ENCODE results near the gene PRDM2.

Gene PRDM2

GRCh38 chr1:13814131-13814530 lies 114.1 kb downstream of the PRDM2 start:
- no peak for DNase-seq (ENCODE audit: low spot score)

- no peak for DNase-seq (ENCODE audit: low spot score)
Observed at GRCh38 chr1:13816016-13816760, 116.2 kb downstream of the PRDM2 start.

- DNase-seq (ENCODE audit: low spot score), result no peak
Observed at GRCh38 chr1:13817906-13818305, 117.9 kb downstream of the PRDM2 start.

GRCh38 chr1:13818926-13819325 lies 118.9 kb downstream of the PRDM2 start:
- DNase-seq (ENCODE audit: low spot score), result no peak

GRCh38 chr1:13819642-13820041 lies 119.7 kb downstream of the PRDM2 start:
- peak; percentile 31 for DNase-seq (ENCODE audit: low spot score)

- DNase-seq (ENCODE audit: low spot score), result no peak
Observed at GRCh38 chr1:13820055-13820454, 120.1 kb downstream of the PRDM2 start.

GRCh38 chr1:13820456-13820855 lies 120.5 kb downstream of the PRDM2 start:
- no peak for DNase-seq (ENCODE audit: low spot score)

GRCh38 chr1:13823126-13823880 lies 123.3 kb downstream of the PRDM2 start:
- DNase-seq (ENCODE audit: low spot score), result no peak

- no peak for DNase-seq (ENCODE audit: low spot score)
Observed at GRCh38 chr1:13823936-13824335, 123.9 kb downstream of the PRDM2 start.

GRCh38 chr1:13824626-13825025 lies 124.6 kb downstream of the PRDM2 start:
- no peak for DNase-seq (ENCODE audit: low spot score)

GRCh38 chr1:13825033-13825432 lies 125.0 kb downstream of the PRDM2 start:
- no peak for DNase-seq (ENCODE audit: low spot score)

- no peak for DNase-seq (ENCODE audit: low spot score)
Observed at GRCh38 chr1:13826009-13826408, 126.0 kb downstream of the PRDM2 start.

- DNase-seq (ENCODE audit: low spot score), result no peak
Observed at GRCh38 chr1:13826591-13826990, 126.6 kb downstream of the PRDM2 start.

- DNase-seq (ENCODE audit: low spot score), result peak; percentile 43
Observed at GRCh38 chr1:13828454-13829151, 128.6 kb downstream of the PRDM2 start.

GRCh38 chr1:13829152-13829769 lies 129.3 kb downstream of the PRDM2 start:
- DNase-seq (ENCODE audit: low spot score), result no peak

GRCh38 chr1:13830170-13830569 lies 130.2 kb downstream of the PRDM2 start:
- no peak for DNase-seq (ENCODE audit: low spot score)

GRCh38 chr1:13830616-13831280 lies 130.8 kb downstream of the PRDM2 start:
- DNase-seq (ENCODE audit: low spot score), result no peak

- DNase-seq (ENCODE audit: low spot score), result no peak
Observed at GRCh38 chr1:13832100-13832499, 132.1 kb downstream of the PRDM2 start.

- DNase-seq (ENCODE audit: low spot score), result no peak
Observed at GRCh38 chr1:13832536-13832935, 132.5 kb downstream of the PRDM2 start.

- DNase-seq (ENCODE audit: low spot score), result no peak
Observed at GRCh38 chr1:13836136-13836535, 136.1 kb downstream of the PRDM2 start.

- DNase-seq (ENCODE audit: low spot score), result no peak
Observed at GRCh38 chr1:13836631-13837030, 136.6 kb downstream of the PRDM2 start.

GRCh38 chr1:13838236-13838635 lies 138.2 kb downstream of the PRDM2 start:
- DNase-seq (ENCODE audit: low spot score), result no peak
